DND-41 (cell line): ENCODE data around the gene PLA2G4B.

Experiments used
- ATAC-seq: fragments of 200-7000 bp; cut with Tn5 transposase; 3 replicates; pipeline ENCODE4 v1.9.1; 2021; ENCODE audit warnings: low read depth; ENCODE audit not compliant: insufficient read depth
- DNase-seq: peaks from one replicate; pipeline ENCODE4 v3.0.0-alpha.2; 2020
- H2AFZ ChIP-seq: 2 replicates; pipeline ENCODE4 v1.6.0; 2012; ENCODE audit warnings: low read depth, low read length
- H3K27ac ChIP-seq: 2 replicates; pipeline ENCODE4 v1.5.1; 2012; ENCODE audit warnings: low read length, inconsistent platforms
- H3K27me3 ChIP-seq: fragments of 200-600 bp; sonication (generic); 2 replicates; pipeline ENCODE4 v1.6.0; 2012; ENCODE audit warnings: low read length, mild to moderate bottlenecking, inconsistent platforms; ENCODE audit not compliant: insufficient read depth, poor library complexity
- H3K36me3 ChIP-seq: 2 replicates; pipeline ENCODE4 v1.5.1; 2012; ENCODE audit warnings: low read length, inconsistent platforms; ENCODE audit not compliant: insufficient read depth
- H3K4me1 ChIP-seq: 2 replicates; pipeline ENCODE4 v1.5.1; 2012; ENCODE audit warnings: mild to moderate bottlenecking, low read length; ENCODE audit not compliant: insufficient read depth
- H3K4me2 ChIP-seq: 2 replicates; pipeline ENCODE4 v1.6.0; 2012; ENCODE audit warnings: mild to moderate bottlenecking, moderate library complexity, low read length, inconsistent platforms; ENCODE audit not compliant: insufficient read depth
- H3K4me3 ChIP-seq, 2 experiments: fragments of 200-600 bp in 1 of 2; shearing (Covaris generic) in 1 of 2; 2 replicates each; pipeline ENCODE4 v1.5.1; 2012 to 2016; ENCODE audit warnings: inconsistent platforms in 2 of 2, low read length in 2 of 2, mild to moderate bottlenecking in 2 of 2, low read depth in 1 of 2, moderate library complexity in 1 of 2
- H3K79me2 ChIP-seq: 2 replicates; pipeline ENCODE4 v1.6.0; 2012; ENCODE audit warnings: low read length, inconsistent platforms; ENCODE audit not compliant: insufficient read depth
- H3K9ac ChIP-seq: 2 replicates; pipeline ENCODE4 v1.6.0; 2012; ENCODE audit warnings: low read depth, mild to moderate bottlenecking, inconsistent platforms, low read length, moderate library complexity
- H3K9me3 ChIP-seq: 2 replicates; pipeline ENCODE4 v1.5.1; 2012; ENCODE audit warnings: low read length, moderate library complexity, mild to moderate bottlenecking, inconsistent platforms; ENCODE audit not compliant: insufficient read depth, severe bottlenecking
- H4K20me1 ChIP-seq: 2 replicates; pipeline ENCODE4 v1.6.0; 2012; ENCODE audit warnings: low read length; ENCODE audit not compliant: insufficient read depth
- EZH2 ChIP-seq: IDR thresholded peaks from 3 replicates; pipeline ENCODE4 v1.6.1; 2012; ENCODE audit warnings: borderline replicate concordance, low read depth, mild to moderate bottlenecking, moderate library complexity, low read length, inconsistent platforms; ENCODE audit not compliant: severe bottlenecking
- TF ChIP-seq, protein P1 (sequence below): IDR thresholded peaks from 2 replicates; pipeline ENCODE4 v1.5.1; 2012; ENCODE audit warnings: borderline replicate concordance, low read length, moderate library complexity, mild to moderate bottlenecking; ENCODE audit not compliant: poor library complexity, severe bottlenecking; ENCODE audit errors: extremely low read depth

The PLA2G4B gene

DNA sequence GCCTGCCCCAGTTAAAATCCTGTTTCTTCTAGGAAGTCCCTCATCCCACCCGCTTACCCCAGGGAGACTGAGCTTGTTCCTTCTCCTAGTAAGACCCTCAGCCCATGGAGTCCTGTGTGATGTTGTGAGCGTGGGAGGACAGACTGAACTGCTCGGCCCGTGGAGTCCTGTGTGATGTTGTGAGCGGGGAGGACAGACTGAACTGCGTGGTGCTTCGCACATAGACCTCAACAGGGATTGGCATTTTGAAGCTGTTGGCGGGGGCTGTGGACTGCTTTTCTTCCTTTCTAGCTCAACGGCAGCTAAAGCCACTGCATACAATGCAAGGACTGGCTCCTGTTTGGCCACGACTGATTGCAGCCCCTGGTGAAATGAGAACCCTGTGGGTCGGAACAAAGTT, 56.8 kb downstream of the PLA2G4B start:
- peaks cover 7% of the 10 kb centered on the region; the same call in 1 of the 2 replicates for H3K4me1 ChIP-seq
- H3K27me3 ChIP-seq, result no peaks in the 10 kb centered on the region
- no peak overlapping the region for H3K4me3 ChIP-seq
- H3K9ac ChIP-seq, result no peak overlapping the region
- no peak overlapping the region for H3K4me2 ChIP-seq
- H2AFZ ChIP-seq, result no peak overlapping the region
- H3K27ac ChIP-seq, result no peak overlapping the region
- H3K9me3 ChIP-seq, result no peaks in the 10 kb centered on the region
- H3K79me2 ChIP-seq, result no peaks in the 10 kb centered on the region
- ATAC-seq, result no peak
- no peak for DNase-seq
- H3K36me3 ChIP-seq, result no peaks in the 10 kb centered on the region
- H4K20me1 ChIP-seq, result no peaks in the 10 kb centered on the region
- TF ChIP-seq, protein P1, sequence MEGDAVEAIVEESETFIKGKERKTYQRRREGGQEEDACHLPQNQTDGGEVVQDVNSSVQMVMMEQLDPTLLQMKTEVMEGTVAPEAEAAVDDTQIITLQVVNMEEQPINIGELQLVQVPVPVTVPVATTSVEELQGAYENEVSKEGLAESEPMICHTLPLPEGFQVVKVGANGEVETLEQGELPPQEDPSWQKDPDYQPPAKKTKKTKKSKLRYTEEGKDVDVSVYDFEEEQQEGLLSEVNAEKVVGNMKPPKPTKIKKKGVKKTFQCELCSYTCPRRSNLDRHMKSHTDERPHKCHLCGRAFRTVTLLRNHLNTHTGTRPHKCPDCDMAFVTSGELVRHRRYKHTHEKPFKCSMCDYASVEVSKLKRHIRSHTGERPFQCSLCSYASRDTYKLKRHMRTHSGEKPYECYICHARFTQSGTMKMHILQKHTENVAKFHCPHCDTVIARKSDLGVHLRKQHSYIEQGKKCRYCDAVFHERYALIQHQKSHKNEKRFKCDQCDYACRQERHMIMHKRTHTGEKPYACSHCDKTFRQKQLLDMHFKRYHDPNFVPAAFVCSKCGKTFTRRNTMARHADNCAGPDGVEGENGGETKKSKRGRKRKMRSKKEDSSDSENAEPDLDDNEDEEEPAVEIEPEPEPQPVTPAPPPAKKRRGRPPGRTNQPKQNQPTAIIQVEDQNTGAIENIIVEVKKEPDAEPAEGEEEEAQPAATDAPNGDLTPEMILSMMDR, result no peak
- no peak for TF ChIP-seq EZH2

DNA sequence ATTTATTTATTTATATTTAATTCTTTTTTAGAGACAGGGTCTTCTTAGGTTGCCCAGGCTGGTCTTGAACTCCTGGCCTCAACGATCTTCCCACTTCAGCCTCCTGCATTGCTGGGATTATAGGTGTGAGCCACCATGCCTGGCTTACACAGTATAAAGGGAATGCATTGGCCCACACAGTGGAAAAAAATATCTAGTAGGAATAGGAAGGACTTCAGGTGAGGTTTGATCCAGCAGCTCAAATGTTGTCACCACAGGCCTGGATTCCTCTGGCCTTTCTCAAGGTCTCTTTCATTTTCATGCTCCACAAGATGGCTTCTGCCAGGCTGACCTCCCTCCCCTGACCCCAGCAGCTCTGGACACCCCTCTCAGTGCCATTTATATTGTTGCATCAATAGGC, 57.3 kb downstream of the PLA2G4B start:
- Histone ChIP-seq H3K4me3 (no peak overlapping the region), H3K27me3 (no peaks in the 10 kb centered on the region), H4K20me1 (no peaks in the 10 kb centered on the region), H2AFZ (no peak overlapping the region), H3K27ac (no peak overlapping the region), H3K4me1 (peaks cover 7% of the 10 kb centered on the region; the same call in 1 of the 2 replicates), H3K79me2 (no peaks in the 10 kb centered on the region), H3K9me3 (no peaks in the 10 kb centered on the region), H3K9ac (no peak overlapping the region), H3K4me2 (no peak overlapping the region), H3K36me3 (no peaks in the 10 kb centered on the region)
- ATAC-seq (no peak), DNase-seq (no peak)
- TF ChIP-seq, protein P1, result no peak
- TF ChIP-seq EZH2, result no peak

DNA sequence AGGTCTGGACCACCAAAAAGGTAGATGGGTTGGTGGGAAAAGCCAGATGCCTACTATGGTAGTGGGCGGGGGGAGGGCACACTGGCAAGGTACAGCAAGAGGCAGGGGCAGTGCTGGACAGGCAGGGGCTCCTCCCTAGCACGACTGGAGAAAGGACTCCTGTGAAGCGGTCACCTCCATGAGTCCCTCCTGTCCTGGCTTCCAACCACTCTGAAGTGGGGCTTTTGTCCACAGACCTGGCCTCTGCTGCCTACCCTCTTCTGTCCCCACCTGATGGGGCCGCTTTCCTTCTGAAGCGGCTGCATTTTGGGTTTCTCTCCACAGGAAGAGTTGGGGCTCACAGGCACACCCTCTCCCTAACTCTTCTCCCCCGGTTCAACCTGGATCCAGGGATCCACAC, 57.9 kb downstream of the PLA2G4B start:
- no peak overlapping the region for H3K4me3 ChIP-seq
- no peaks in the 10 kb centered on the region for H3K9me3 ChIP-seq
- no peak overlapping the region for H3K4me2 ChIP-seq
- no peaks in the 10 kb centered on the region for H3K36me3 ChIP-seq
- TF ChIP-seq EZH2, result no peak
- TF ChIP-seq, protein P1, result no peak
- H3K27me3 ChIP-seq, result no peaks in the 10 kb centered on the region
- no peak overlapping the region for H3K27ac ChIP-seq
- ATAC-seq (no peak), DNase-seq (no peak)
- no peaks in the 10 kb centered on the region for H3K79me2 ChIP-seq
- H4K20me1 ChIP-seq, result no peaks in the 10 kb centered on the region
- H2AFZ ChIP-seq, result no peak overlapping the region
- H3K9ac ChIP-seq, result no peak overlapping the region
- H3K4me1 ChIP-seq, result peaks cover 7% of the 10 kb centered on the region; the same call in 1 of the 2 replicates

DNA sequence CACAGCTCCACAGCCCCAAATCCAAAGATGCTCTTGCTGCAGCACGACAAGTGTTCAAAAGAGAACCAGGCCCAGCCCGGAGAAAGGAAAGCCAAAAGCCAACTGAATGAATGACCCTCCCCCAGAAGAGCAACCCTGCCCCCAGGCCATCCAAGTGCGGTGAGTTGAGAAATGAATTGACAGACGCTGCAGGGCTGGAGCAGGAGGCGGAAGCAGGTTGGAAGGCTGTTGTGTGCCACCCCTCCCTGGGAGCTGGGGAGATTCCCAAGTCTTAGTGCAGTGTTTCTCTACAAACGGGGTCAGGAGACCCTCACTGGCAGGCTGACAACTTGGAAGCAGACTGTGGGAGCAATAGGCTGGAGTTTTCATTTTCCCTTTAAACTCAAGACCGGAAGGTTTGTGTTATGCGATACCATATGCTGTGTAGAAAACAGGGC, 58.7 kb downstream of the PLA2G4B start:
- Histone ChIP-seq H3K27ac (no peak overlapping the region), H3K4me2 (no peak overlapping the region), H3K79me2 (no peaks in the 10 kb centered on the region)

More for the DNA sequence above, 58.7 kb downstream of the PLA2G4B start:
- TF ChIP-seq EZH2, result no peak
- TF ChIP-seq, protein P1, result no peak
- DNase-seq (no peak), ATAC-seq (no peak)
- H3K9ac ChIP-seq, result no peak overlapping the region
- no peaks in the 10 kb centered on the region for H3K9me3 ChIP-seq
- H3K4me1 ChIP-seq, result peaks cover 7% of the 10 kb centered on the region; the same call in 1 of the 2 replicates
- H3K27me3 ChIP-seq, result no peaks in the 10 kb centered on the region
- no peak overlapping the region for H2AFZ ChIP-seq
- H4K20me1 ChIP-seq, result no peaks in the 10 kb centered on the region
- H3K4me3 ChIP-seq, result no peak overlapping the region
- no peaks in the 10 kb centered on the region for H3K36me3 ChIP-seq
